ENCODE measurements around the gene MARK4. TPM values are rescaled to one million over a fixed set of nuclear protein-coding genes. Genes with fewer than 3 reads are reported as not detected.

The MARK4 gene
- total RNA-seq, 4 donors from 2014 or later: 28.4 to 42.8 (median 35.3) TPM

DNA sequence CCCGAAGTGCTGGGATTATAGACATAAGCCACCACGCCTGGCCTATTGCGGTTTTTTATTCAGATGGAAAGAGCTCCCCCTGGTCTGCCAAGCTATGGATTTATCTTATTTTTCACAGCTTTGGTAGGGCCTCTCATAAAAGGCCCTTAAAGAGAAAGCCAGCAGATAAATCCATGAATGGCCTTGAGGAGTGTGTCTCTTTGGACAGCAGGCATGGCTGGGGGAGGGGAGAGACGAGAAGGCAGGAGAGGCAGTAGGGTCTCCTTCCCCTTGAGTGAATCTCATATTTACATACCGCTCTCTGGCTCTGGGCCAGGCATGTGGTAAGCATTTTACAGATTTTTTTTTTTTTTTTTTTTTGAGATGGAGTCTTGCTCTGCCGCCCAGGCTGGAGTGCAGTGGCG is 25.2 kb downstream of the MARK4 start:
- intact Hi-C loops (cut with DNase I; ENCODE audit: low total_unique reads): no loop called here
- DNase-seq (ENCODE audit: low spot score in 2 of 2): no peak
- WGBS, 2 donors: 73 to 80% methylated on average over 7 of the region's 7 CpGs
- no peak overlapping the region for H3K4me3 ChIP-seq (ENCODE audit: low read depth, poor library complexity, severe bottlenecking)
- TF ChIP-seq, protein P1, sequence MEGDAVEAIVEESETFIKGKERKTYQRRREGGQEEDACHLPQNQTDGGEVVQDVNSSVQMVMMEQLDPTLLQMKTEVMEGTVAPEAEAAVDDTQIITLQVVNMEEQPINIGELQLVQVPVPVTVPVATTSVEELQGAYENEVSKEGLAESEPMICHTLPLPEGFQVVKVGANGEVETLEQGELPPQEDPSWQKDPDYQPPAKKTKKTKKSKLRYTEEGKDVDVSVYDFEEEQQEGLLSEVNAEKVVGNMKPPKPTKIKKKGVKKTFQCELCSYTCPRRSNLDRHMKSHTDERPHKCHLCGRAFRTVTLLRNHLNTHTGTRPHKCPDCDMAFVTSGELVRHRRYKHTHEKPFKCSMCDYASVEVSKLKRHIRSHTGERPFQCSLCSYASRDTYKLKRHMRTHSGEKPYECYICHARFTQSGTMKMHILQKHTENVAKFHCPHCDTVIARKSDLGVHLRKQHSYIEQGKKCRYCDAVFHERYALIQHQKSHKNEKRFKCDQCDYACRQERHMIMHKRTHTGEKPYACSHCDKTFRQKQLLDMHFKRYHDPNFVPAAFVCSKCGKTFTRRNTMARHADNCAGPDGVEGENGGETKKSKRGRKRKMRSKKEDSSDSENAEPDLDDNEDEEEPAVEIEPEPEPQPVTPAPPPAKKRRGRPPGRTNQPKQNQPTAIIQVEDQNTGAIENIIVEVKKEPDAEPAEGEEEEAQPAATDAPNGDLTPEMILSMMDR (IDR thresholded peaks at IDR 0.05): no peak
- TF ChIP-seq POLR2A (IDR thresholded peaks at IDR 0.05): no peak

DNA sequence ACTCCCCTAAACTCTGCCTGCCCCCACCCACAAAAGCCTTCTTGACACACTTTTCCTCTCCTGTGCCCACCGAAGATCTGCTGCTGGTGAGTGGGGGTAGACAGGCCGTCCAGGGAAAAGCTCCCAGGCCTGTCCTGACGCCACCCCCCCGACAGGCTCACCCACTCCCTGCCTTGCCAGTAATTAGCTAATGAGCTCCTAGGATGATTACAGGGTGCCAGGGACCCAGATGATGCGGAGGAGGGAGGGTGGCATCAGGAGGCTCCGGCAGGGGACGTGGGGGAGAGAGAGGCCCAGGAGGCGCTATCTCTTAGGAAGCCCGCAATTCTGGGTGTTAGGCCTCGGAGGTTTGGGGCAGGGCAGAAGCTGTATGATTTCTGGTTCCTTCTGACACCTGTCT is 27.0 kb downstream of the MARK4 start:
- no peak for DNase-seq (ENCODE audit: low spot score in 2 of 2)
- TF ChIP-seq, protein P1 (IDR thresholded peaks at IDR 0.05): no peak
- TF ChIP-seq POLR2A (IDR thresholded peaks at IDR 0.05): no peak
- intact Hi-C loops (cut with DNase I; ENCODE audit: low total_unique reads): no loop called here
- 91 to 95% methylated on average over 10 of the region's 10 CpGs for WGBS, 2 donors
- no peak overlapping the region for H3K4me3 ChIP-seq (ENCODE audit: low read depth, poor library complexity, severe bottlenecking)

DNA sequence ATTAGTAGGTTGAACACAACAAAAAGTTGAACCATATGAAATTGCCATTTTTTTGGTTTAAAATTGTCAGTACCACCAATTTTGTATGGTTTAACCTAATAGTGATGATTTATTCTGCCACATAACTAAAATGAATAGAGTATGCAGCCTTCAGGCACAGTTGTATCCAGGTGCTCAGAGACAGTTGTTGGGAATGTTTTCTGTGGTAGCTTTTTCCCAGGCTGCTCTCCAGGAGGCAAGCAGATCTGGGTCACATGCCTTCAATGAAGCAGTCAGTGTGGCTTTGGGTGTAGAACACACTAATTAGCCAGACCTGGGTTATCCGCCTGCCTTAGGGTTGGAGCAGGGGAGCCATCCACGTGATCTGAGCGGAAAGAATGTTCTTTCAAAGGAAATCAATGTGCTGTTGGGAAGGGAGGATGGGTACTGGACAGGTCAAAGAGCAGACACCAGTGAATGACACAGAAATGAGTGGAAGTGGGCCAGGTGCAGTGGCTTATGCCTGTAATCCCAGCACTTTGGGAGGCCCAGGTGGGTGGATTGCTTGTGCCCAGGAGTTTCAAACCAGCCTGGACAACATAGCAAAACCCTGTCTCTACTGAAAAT is 28.6 kb downstream of the MARK4 start:
- TF ChIP-seq, protein P1 (IDR thresholded peaks at IDR 0.05): no peak
- no peak for TF ChIP-seq POLR2A (IDR thresholded peaks at IDR 0.05)
- intact Hi-C loops (cut with DNase I; ENCODE audit: low total_unique reads): no loop called here
- WGBS, 2 donors: 64 to 72% methylated on average over 3 of the region's 3 CpGs
- H3K4me3 ChIP-seq (ENCODE audit: low read depth, poor library complexity, severe bottlenecking): no peak overlapping the region
- DNase-seq (ENCODE audit: low spot score in 2 of 2): no peak

DNA sequence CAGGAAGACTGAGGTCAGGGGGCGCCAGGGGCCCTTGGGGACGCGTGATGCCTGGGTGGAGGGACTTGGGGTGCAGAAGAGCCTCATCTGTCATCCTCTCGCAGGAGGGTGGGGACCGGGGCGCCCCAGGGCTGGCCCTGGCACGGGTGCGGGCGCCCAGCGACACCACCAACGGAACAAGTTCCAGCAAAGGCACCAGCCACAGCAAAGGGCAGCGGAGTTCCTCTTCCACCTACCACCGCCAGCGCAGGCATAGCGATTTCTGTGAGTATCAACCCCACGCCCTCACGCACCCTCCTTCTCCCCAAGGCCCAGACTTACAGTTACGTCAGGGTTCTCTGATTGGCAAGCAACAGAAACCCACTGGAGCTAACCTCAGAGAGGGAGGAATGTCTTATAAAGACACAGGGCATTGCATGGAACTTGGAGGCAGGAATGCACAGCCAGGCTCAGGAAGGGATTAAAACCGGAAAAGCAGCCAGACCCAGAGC is 29.4 kb downstream of the MARK4 start:
- no peak overlapping the region for H3K4me3 ChIP-seq (ENCODE audit: low read depth, poor library complexity, severe bottlenecking)
- DNase-seq (ENCODE audit: low spot score in 2 of 2): no peak
- intact Hi-C loops (cut with DNase I; ENCODE audit: low total_unique reads): no loop called here
- 67 to 74% methylated on average over 18 to 19 of the region's 19 CpGs for WGBS, 2 donors
- TF ChIP-seq POLR2A (IDR thresholded peaks at IDR 0.05): no peak
- TF ChIP-seq, protein P1 (IDR thresholded peaks at IDR 0.05): no peak

DNA sequence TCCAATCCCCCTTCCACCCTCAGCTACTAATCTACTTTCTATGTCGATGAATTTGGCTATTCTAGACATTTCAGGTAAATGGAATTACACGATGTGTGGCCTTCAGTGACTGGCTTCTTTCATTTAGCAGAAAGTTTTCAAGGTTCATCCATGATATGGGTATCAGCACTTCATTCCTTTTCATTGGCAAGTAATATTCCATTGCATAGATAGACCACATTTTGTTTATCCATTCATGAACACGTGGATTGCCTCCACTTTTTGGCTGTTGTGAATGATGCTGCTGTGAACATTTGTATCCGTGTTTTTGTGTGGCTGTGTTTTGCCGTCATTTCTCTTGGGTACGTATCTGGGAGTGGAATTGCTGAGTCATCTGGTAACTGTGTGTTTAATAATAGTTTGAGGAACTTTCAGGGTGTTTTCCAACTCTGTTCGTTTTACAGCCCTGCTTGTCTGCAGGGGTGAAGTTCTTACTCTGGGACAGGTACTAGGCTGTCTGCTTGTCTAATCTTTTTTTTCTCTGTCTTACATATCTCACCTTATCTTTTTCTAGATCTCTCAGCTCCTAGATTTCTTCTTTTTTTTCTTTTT is 32.5 kb downstream of the MARK4 start:
- intact Hi-C loops (cut with DNase I; ENCODE audit: low total_unique reads): no loop called here
- no peak for TF ChIP-seq POLR2A (IDR thresholded peaks at IDR 0.05)
- TF ChIP-seq, protein P1 (IDR thresholded peaks at IDR 0.05): no peak
- DNase-seq (ENCODE audit: low spot score in 2 of 2): no peak
- 64 to 77% methylated on average over 7 of the region's 7 CpGs for WGBS, 2 donors
- H3K4me3 ChIP-seq (ENCODE audit: low read depth, poor library complexity, severe bottlenecking): no peak overlapping the region

Measured in lower leg skin (tissue), 4 donors.